Activated B cell treated with CpG ODN at 0.5 μM for 24 hours (primary cell): ENCODE data around the gene CHD5. TPM values are rescaled to one million over a fixed set of nuclear protein-coding genes. Genes with fewer than 3 reads are reported as not detected.
"Not testable (repeated sequence)": the region's sequence is repeated elsewhere in the genome, so short reads cannot be mapped to it uniquely, and the experiment has no call there.

Experiments used
- ATAC-seq: fragments of 200-7000 bp; cut with Tn5 transposase; one replicate; pipeline ENCODE4 v1.10.0; 2021; ENCODE audit warnings: low read depth, mild to moderate bottlenecking, moderate library complexity
- CTCF ChIA-PET: fragments of 350-600 bp; sonication (Branson Sonifier 250); formaldehyde crosslinking; loops from one replicate; lab custom pipeline; 2021; ENCODE audit warnings: antibody characterized with exemption; lab: Charles Lee
- POLR2A ChIA-PET: fragments of 350-600 bp; sonication (Branson Sonifier 250); formaldehyde crosslinking; loops from one replicate; lab custom pipeline; 2021; ENCODE audit warnings: antibody characterized with exemption; lab: Charles Lee
- DNase-seq: peaks from one replicate; pipeline ENCODE4 v3.0.0; 2022
- H3K27ac Mint-ChIP-seq: one replicate; pipeline ENCODE4 v1.8.0; 2020; ENCODE audit warnings: mixed read lengths
- H3K27me3 Mint-ChIP-seq: one replicate; pipeline ENCODE4 v1.8.0; 2021; ENCODE audit warnings: mixed read lengths
- H3K36me3 Mint-ChIP-seq: one replicate; pipeline ENCODE4 v1.8.0; 2021; ENCODE audit warnings: low read depth, mixed read lengths
- H3K4me1 Mint-ChIP-seq: one replicate; pipeline ENCODE4 v1.8.0; 2021; ENCODE audit warnings: mixed read lengths
- H3K4me3 Mint-ChIP-seq: one replicate; pipeline ENCODE4 v1.8.0; 2020; ENCODE audit warnings: mild to moderate bottlenecking, mixed read lengths
- H3K9me3 Mint-ChIP-seq: one replicate; pipeline ENCODE4 v1.8.0; 2020; ENCODE audit warnings: mixed read lengths
- intact Hi-C: fragments of 100-400 bp; cut with micrococcal nuclease; formaldehyde crosslinking; loops from one replicate; pipeline ENCODE4 v1.15.1; 2024
- total RNA-seq: library from RNA; stranded (reverse); gene quantifications from 2 replicates; pipeline ENCODE4 v1.2.3, GENCODE V29; 2022
- TF ChIP-seq, protein P1 (sequence below): fragments of 200-600 bp; IDR thresholded peaks from one replicate; pipeline ENCODE4 v1.8.0; 2022; ENCODE audit warnings: antibody characterized with exemption, mild to moderate bottlenecking

Gene CHD5
- total RNA-seq, 1 donor from 2014 or later, result 0.31 TPM

- Mint-ChIP-seq H3K36me3 (peaks cover 49% of the 10 kb centered on the region), H3K4me3 (no peak overlapping the region), H3K4me1 (no peaks in the 10 kb centered on the region), H3K27ac (no peak overlapping the region), H3K27me3 (peaks cover 15% of the 10 kb centered on the region), H3K9me3 (no peaks in the 10 kb centered on the region)
- ATAC-seq (no peak), DNase-seq (no peak)
- ChIA-PET CTCF (no interaction called here), POLR2A (no interaction called here)
- TF ChIP-seq, protein P1, sequence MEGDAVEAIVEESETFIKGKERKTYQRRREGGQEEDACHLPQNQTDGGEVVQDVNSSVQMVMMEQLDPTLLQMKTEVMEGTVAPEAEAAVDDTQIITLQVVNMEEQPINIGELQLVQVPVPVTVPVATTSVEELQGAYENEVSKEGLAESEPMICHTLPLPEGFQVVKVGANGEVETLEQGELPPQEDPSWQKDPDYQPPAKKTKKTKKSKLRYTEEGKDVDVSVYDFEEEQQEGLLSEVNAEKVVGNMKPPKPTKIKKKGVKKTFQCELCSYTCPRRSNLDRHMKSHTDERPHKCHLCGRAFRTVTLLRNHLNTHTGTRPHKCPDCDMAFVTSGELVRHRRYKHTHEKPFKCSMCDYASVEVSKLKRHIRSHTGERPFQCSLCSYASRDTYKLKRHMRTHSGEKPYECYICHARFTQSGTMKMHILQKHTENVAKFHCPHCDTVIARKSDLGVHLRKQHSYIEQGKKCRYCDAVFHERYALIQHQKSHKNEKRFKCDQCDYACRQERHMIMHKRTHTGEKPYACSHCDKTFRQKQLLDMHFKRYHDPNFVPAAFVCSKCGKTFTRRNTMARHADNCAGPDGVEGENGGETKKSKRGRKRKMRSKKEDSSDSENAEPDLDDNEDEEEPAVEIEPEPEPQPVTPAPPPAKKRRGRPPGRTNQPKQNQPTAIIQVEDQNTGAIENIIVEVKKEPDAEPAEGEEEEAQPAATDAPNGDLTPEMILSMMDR, result no peak
- intact Hi-C loops, result no loop called here
Measured at GRCh38 chr1:6221210-6221784, 41.2 kb upstream of the CHD5 start.

GRCh38 chr1:6220236-6220635 lies 40.1 kb upstream of the CHD5 start:
- Mint-ChIP-seq H3K36me3 (peaks cover 39% of the 10 kb centered on the region), H3K4me1 (no peaks in the 10 kb centered on the region), H3K9me3 (no peaks in the 10 kb centered on the region), H3K27ac (no peak overlapping the region), H3K4me3 (no peak overlapping the region), H3K27me3 (peaks cover 24% of the 10 kb centered on the region)
- POLR2A ChIA-PET, result no interaction called here
- CTCF ChIA-PET, result no interaction called here
- TF ChIP-seq, protein P1, result no peak
- DNase-seq (no peak), ATAC-seq (no peak)
- intact Hi-C loops, result no loop called here

GRCh38 chr1:6219641-6220040 lies 39.5 kb upstream of the CHD5 start:
- peaks cover 26% of the 10 kb centered on the region for H3K27me3 Mint-ChIP-seq
- H3K27ac Mint-ChIP-seq, H3K9me3 Mint-ChIP-seq, POLR2A ChIA-PET, ATAC-seq, H3K4me1 Mint-ChIP-seq, DNase-seq, intact Hi-C loops, CTCF ChIA-PET, H3K4me3 Mint-ChIP-seq: not testable (repeated sequence)
- peaks cover 33% of the 10 kb centered on the region for H3K36me3 Mint-ChIP-seq

GRCh38 chr1:6218375-6219164 lies 38.4 kb upstream of the CHD5 start:
- ATAC-seq (no peak), DNase-seq (no peak)
- Mint-ChIP-seq H3K27ac (no peak overlapping the region), H3K4me3 (no peak overlapping the region), H3K36me3 (peaks cover 22% of the 10 kb centered on the region), H3K4me1 (peaks cover 2% of the 10 kb centered on the region), H3K9me3 (no peaks in the 10 kb centered on the region), H3K27me3 (peaks cover 29% of the 10 kb centered on the region)
- intact Hi-C loops, result no loop called here
- TF ChIP-seq, protein P1, result no peak
- ChIA-PET POLR2A (no interaction called here), CTCF (no interaction called here)

- H3K9me3 Mint-ChIP-seq, result no peaks in the 10 kb centered on the region
- DNase-seq (no peak), ATAC-seq (no peak)
- ChIA-PET CTCF (no interaction called here), POLR2A (no interaction called here)
- peaks cover 35% of the 10 kb centered on the region for H3K27me3 Mint-ChIP-seq
- H3K4me3 Mint-ChIP-seq, result no peak overlapping the region
- TF ChIP-seq, protein P1, result no peak
- H3K27ac Mint-ChIP-seq, result peak overlapping the region; percentile 5
- H3K4me1 Mint-ChIP-seq, result peaks cover 25% of the 10 kb centered on the region
- H3K36me3 Mint-ChIP-seq, result no peaks in the 10 kb centered on the region
- intact Hi-C loops, result no loop called here
Measured at GRCh38 chr1:6212193-6212959, 32.3 kb upstream of the CHD5 start.
